SH-SY5Y (cell line): ENCODE results near the gene KITLG.

Source experiments
- GATA2 ChIP-seq: IDR thresholded peaks from 2 replicates; pipeline ENCODE4 v1.6.1; 2011; ENCODE audit warnings: mild to moderate bottlenecking, low read depth, low read length
- GATA3 ChIP-seq: IDR thresholded peaks from 2 replicates; pipeline ENCODE4 v1.6.1; 2011; ENCODE audit warnings: low read depth, mild to moderate bottlenecking, low read length, moderate library complexity

GRCh38 chr12:88520436-88520820 lies 59.8 kb downstream of the KITLG start:
- TF ChIP-seq GATA3 (no peak), GATA2 (no peak)
